ENCODE measurements around the gene UNC93B1. TPM values are rescaled to one million over a fixed set of nuclear protein-coding genes. Genes with fewer than 3 reads are reported as not detected.

Gene UNC93B1
- total and polyA plus RNA-seq, 2 of the 13 experiments (the other 11 are each of a cell fraction or from before 2014, with no cell fraction given): 8.8 to 18.9 TPM

DNA sequence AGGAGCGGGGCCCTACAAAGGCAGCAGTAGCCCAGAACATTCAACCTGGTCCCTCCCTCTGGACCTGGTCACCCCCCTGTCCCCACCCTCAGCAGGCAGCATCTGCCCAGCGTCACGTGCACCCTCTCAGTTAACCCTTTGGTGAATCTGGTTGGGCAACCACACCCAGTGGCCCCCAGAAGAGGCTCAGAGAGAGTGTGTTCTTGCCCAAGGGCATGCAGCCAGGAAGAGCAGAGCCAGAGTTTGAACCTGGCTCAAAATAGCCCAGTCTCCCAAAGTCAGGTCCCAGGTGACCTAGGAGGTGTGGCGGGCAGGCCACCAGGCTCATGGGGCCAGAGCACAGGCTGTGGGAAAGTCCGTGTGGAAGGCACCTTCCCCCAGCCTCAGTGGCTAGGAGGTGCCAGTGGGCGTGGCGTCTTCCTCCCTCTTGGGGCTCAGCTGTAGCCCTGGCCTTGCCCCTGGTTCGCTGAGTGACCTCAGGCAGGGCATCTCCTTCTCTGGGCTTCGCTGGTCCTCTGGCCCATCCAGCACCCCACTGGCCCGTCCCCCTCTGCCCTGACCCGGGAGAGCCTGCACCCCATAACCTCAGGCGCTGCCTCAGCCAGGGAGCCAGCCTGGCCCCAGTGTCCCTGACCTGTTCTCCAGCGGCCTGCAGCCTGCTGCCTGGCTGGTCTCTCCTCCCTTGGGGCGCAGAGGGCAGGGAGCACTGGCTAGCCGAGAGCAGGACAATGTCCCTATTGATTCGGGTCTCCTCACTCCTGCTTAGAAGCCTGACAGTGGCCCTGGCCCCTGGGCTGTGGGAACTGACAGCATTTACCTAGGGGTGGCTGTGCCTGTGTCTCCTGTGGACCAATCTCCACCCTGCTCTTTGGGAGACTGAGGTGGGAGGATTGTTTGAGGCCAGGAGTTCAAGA, 13.3 kb upstream of the UNC93B1 start (continued):
- TF ChIP-seq, protein P1, sequence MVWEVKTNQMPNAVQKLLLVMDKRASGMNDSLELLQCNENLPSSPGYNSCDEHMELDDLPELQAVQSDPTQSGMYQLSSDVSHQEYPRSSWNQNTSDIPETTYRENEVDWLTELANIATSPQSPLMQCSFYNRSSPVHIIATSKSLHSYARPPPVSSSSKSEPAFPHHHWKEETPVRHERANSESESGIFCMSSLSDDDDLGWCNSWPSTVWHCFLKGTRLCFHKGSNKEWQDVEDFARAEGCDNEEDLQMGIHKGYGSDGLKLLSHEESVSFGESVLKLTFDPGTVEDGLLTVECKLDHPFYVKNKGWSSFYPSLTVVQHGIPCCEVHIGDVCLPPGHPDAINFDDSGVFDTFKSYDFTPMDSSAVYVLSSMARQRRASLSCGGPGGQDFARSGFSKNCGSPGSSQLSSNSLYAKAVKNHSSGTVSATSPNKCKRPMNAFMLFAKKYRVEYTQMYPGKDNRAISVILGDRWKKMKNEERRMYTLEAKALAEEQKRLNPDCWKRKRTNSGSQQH (CRISPR knock-in tag; IDR thresholded peaks at IDR 0.05; ENCODE audit: low read depth): no peak
- TF ChIP-seq, protein P2, sequence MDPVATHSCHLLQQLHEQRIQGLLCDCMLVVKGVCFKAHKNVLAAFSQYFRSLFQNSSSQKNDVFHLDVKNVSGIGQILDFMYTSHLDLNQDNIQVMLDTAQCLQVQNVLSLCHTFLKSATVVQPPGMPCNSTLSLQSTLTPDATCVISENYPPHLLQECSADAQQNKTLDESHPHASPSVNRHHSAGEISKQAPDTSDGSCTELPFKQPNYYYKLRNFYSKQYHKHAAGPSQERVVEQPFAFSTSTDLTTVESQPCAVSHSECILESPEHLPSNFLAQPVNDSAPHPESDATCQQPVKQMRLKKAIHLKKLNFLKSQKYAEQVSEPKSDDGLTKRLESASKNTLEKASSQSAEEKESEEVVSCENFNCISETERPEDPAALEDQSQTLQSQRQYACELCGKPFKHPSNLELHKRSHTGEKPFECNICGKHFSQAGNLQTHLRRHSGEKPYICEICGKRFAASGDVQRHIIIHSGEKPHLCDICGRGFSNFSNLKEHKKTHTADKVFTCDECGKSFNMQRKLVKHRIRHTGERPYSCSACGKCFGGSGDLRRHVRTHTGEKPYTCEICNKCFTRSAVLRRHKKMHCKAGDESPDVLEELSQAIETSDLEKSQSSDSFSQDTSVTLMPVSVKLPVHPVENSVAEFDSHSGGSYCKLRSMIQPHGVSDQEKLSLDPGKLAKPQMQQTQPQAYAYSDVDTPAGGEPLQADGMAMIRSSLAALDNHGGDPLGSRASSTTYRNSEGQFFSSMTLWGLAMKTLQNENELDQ (CRISPR knock-in tag; IDR thresholded peaks at IDR 0.05; ENCODE audit: borderline replicate concordance): no peak
- TF ChIP-seq ZNF317 (CRISPR knock-in tag; IDR thresholded peaks at IDR 0.05): peak; percentile 57; the same call in 1 of the 2 replicates
- peak; percentile 13 for TF ChIP-seq PHF5A (CRISPR knock-in tag; IDR thresholded peaks at IDR 0.05; ENCODE audit: low read depth, unreplicated experiment)
- no peak for TF ChIP-seq EZH2 (conservative IDR thresholded peaks at IDR 0.05; ENCODE audit: low read depth, low read length)
- peak; percentile 37; the same call in 1 of the 2 replicates for TF ChIP-seq ZNF792 (CRISPR knock-in tag; IDR thresholded peaks at IDR 0.05)
- TF ChIP-seq, protein P3, sequence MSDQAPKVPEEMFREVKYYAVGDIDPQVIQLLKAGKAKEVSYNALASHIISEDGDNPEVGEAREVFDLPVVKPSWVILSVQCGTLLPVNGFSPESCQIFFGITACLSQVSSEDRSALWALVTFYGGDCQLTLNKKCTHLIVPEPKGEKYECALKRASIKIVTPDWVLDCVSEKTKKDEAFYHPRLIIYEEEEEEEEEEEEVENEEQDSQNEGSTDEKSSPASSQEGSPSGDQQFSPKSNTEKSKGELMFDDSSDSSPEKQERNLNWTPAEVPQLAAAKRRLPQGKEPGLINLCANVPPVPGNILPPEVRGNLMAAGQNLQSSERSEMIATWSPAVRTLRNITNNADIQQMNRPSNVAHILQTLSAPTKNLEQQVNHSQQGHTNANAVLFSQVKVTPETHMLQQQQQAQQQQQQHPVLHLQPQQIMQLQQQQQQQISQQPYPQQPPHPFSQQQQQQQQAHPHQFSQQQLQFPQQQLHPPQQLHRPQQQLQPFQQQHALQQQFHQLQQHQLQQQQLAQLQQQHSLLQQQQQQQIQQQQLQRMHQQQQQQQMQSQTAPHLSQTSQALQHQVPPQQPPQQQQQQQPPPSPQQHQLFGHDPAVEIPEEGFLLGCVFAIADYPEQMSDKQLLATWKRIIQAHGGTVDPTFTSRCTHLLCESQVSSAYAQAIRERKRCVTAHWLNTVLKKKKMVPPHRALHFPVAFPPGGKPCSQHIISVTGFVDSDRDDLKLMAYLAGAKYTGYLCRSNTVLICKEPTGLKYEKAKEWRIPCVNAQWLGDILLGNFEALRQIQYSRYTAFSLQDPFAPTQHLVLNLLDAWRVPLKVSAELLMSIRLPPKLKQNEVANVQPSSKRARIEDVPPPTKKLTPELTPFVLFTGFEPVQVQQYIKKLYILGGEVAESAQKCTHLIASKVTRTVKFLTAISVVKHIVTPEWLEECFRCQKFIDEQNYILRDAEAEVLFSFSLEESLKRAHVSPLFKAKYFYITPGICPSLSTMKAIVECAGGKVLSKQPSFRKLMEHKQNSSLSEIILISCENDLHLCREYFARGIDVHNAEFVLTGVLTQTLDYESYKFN (CRISPR knock-in tag; conservative IDR thresholded peaks at IDR 0.05): peak; percentile 92
- peak; percentile 24; the same call in 1 of the 2 replicates for TF ChIP-seq TCF7 (IDR thresholded peaks at IDR 0.05; ENCODE audit: low read depth)
- peak; percentile 83 for TF ChIP-seq NR2F6 (IDR thresholded peaks at IDR 0.05)
- TF ChIP-seq NR2F6 (CRISPR knock-in tag; IDR thresholded peaks at IDR 0.05): peak; percentile 96
- no peak for TF ChIP-seq NFIB (CRISPR knock-in tag; IDR thresholded peaks at IDR 0.05; ENCODE audit: borderline replicate concordance)
- TF ChIP-seq MEIS1 (CRISPR knock-in tag; IDR thresholded peaks at IDR 0.05; ENCODE audit: borderline replicate concordance): peak; percentile 31; the same call in 1 of the 2 replicates
- TF ChIP-seq NR3C1 (CRISPR knock-in tag; IDR thresholded peaks at IDR 0.05): no peak
- TF ChIP-seq, protein P4, sequence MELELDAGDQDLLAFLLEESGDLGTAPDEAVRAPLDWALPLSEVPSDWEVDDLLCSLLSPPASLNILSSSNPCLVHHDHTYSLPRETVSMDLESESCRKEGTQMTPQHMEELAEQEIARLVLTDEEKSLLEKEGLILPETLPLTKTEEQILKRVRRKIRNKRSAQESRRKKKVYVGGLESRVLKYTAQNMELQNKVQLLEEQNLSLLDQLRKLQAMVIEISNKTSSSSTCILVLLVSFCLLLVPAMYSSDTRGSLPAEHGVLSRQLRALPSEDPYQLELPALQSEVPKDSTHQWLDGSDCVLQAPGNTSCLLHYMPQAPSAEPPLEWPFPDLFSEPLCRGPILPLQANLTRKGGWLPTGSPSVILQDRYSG (CRISPR knock-in tag; IDR thresholded peaks at IDR 0.05): no peak
- TF ChIP-seq RBM22 (optimal IDR thresholded peaks at IDR 0.05; ENCODE audit: low read length): peak; percentile 73
- TF ChIP-seq HDAC6 (IDR thresholded peaks at IDR 0.05; ENCODE audit: low read depth, low read length): no peak
- no peak for TF ChIP-seq ZNF557 (CRISPR knock-in tag; IDR thresholded peaks at IDR 0.05)
- TF ChIP-seq ZNF451 (CRISPR knock-in tag; IDR thresholded peaks at IDR 0.05): peak; percentile 26; the same call in 1 of the 2 replicates
- TF ChIP-seq FOXK2 (IDR thresholded peaks at IDR 0.05): peak; percentile 29; the same call in 1 of the 2 replicates
- TF ChIP-seq ATF1 (CRISPR knock-in tag; IDR thresholded peaks at IDR 0.05): no peak
- peak; percentile 81; the same call in 1 of the 2 replicates for TF ChIP-seq ZFP41 (CRISPR knock-in tag; IDR thresholded peaks at IDR 0.05; ENCODE audit: borderline replicate concordance)
- peak; percentile 49; the same call in 1 of the 2 replicates for TF ChIP-seq ZSCAN9 (CRISPR knock-in tag; IDR thresholded peaks at IDR 0.05; ENCODE audit: borderline replicate concordance)
- no peak for TF ChIP-seq PRPF4 (IDR thresholded peaks at IDR 0.05; ENCODE audit: low read depth, low read length, poor library complexity, severe bottlenecking)
